HepG2 (cell line): ENCODE measurements around the gene FNDC3B. TPM values are rescaled to one million over a fixed set of nuclear protein-coding genes. Genes with fewer than 3 reads are reported as not detected.

Source experiments
- ARHGAP35 ChIP-seq: sonication (generic); formaldehyde crosslinking; IDR thresholded peaks from 2 replicates; pipeline ENCODE4 v1.9.0; 2022; ENCODE audit warnings: mild to moderate bottlenecking, inconsistent platforms, moderate library complexity, missing genetic modification reagents, borderline replicate concordance
- BHLHE40 ChIP-seq: IDR thresholded peaks from 2 replicates; pipeline ENCODE4 v1.6.1; 2011; ENCODE audit warnings: low read length, improper control_type of control experiment
- KAT2B ChIP-seq: fragments of 150-350 bp; IDR thresholded peaks from 2 replicates; pipeline ENCODE4 v1.6.1; 2014; ENCODE audit warnings: low read depth, low read length, borderline replicate concordance
- MIXL1 ChIP-seq: IDR thresholded peaks from 2 replicates; pipeline ENCODE4 v1.6.1; 2016
- NFE2L1 ChIP-seq: sonication (generic); formaldehyde crosslinking; IDR thresholded peaks from 2 replicates; pipeline ENCODE4 v1.4.0; 2020; ENCODE audit warnings: missing genetic modification reagents, mild to moderate bottlenecking, borderline replicate concordance
- NFIC ChIP-seq: IDR thresholded peaks from 2 replicates; pipeline ENCODE4 v1.6.1; 2012; ENCODE audit warnings: mild to moderate bottlenecking, low read length, inconsistent platforms
- NR3C1 ChIP-seq: sonication (generic); formaldehyde crosslinking; IDR thresholded peaks from 2 replicates; pipeline ENCODE4 v1.4.0; 2020; ENCODE audit warnings: missing genetic modification reagents
- PAX8 ChIP-seq: sonication (generic); formaldehyde crosslinking; IDR thresholded peaks from 2 replicates; pipeline ENCODE4 v1.8.0; 2022; ENCODE audit warnings: mild to moderate bottlenecking, missing genetic modification reagents, borderline replicate concordance
- PHF21A ChIP-seq: sonication (generic); formaldehyde crosslinking; IDR thresholded peaks from 2 replicates; pipeline ENCODE4 v1.5.0; 2020; ENCODE audit warnings: mild to moderate bottlenecking, missing genetic modification reagents
- SPEN ChIP-seq: sonication (generic); formaldehyde crosslinking; IDR thresholded peaks from 2 replicates; pipeline ENCODE4 v1.5.1; 2020; ENCODE audit warnings: low read depth, mild to moderate bottlenecking, missing genetic modification reagents
- TBP ChIP-seq: sonication (generic); formaldehyde crosslinking; IDR thresholded peaks from 2 replicates; pipeline ENCODE4 v1.5.0; 2020; ENCODE audit warnings: missing genetic modification reagents
- ZBTB46 ChIP-seq: sonication (generic); formaldehyde crosslinking; IDR thresholded peaks from 2 replicates; pipeline ENCODE4 v1.4.0; 2020; ENCODE audit warnings: mild to moderate bottlenecking, missing genetic modification reagents, borderline replicate concordance
- ZNF432 ChIP-seq: sonication (generic); formaldehyde crosslinking; IDR thresholded peaks from 2 replicates; pipeline ENCODE4 v1.5.0; 2020; ENCODE audit warnings: missing genetic modification reagents, mild to moderate bottlenecking, borderline replicate concordance
- ZNF546 ChIP-seq: sonication (generic); formaldehyde crosslinking; conservative IDR thresholded peaks from 2 replicates; pipeline ENCODE4 v1.8.1; 2023; ENCODE audit warnings: mild to moderate bottlenecking, missing genetic modification reagents
- ZNF615 ChIP-seq: sonication (generic); formaldehyde crosslinking; IDR thresholded peaks from 2 replicates; pipeline ENCODE4 v1.5.0; 2020; ENCODE audit warnings: mild to moderate bottlenecking, missing genetic modification reagents, borderline replicate concordance
- ZNF720 ChIP-seq: sonication (generic); formaldehyde crosslinking; IDR thresholded peaks from 2 replicates; pipeline ENCODE4 v1.4.0; 2020; ENCODE audit warnings: missing genetic modification reagents
- ZNF800 ChIP-seq: sonication (generic); formaldehyde crosslinking; IDR thresholded peaks from 2 replicates; pipeline ENCODE4 v1.4.0; 2020; ENCODE audit warnings: missing genetic modification reagents
- polyA plus RNA-seq, 8 experiments: library from polyadenylated mRNA; depleted of rRNA in 3 of 8; stranded (reverse) in 7 of 8; unstranded in 1 of 8; fragments of >200 nt; fragmentation: Illumina TruSeq in 4 of 8; extraction: Trizol in 4 of 8; gene quantifications; 2 replicates each; pipeline versions ENCODE4 v1.2.1 to v1.2.3, GENCODE V29; 2011 to 2016; ENCODE audit warnings: low read depth in 4 of 8, missing spikeins in 1 of 8, mixed read lengths in 1 of 8; ENCODE audit not compliant: insufficient read depth in 1 of 8
- total RNA-seq, 5 experiments: library from RNA; depleted of rRNA; stranded (reverse); fragments of >200 nt; fragmentation: Illumina TruSeq; extraction: Trizol; gene quantifications; 2 replicates each; pipeline ENCODE4 v1.2.3, GENCODE V29; 2016; ENCODE audit warnings: low read depth in 1 of 5
- TF ChIP-seq, protein P1 (sequence below): IDR thresholded peaks from 2 replicates; pipeline ENCODE4 v1.6.1; 2012; ENCODE audit warnings: low read length, improper control_type of control experiment
- TF ChIP-seq, protein P2 (sequence below): sonication (generic); formaldehyde crosslinking; IDR thresholded peaks from 2 replicates; pipeline ENCODE4 v1.4.0; 2020; ENCODE audit warnings: mild to moderate bottlenecking, missing genetic modification reagents
- TF ChIP-seq, protein P3 (sequence below): sonication (generic); formaldehyde crosslinking; IDR thresholded peaks from 2 replicates; pipeline ENCODE4 v1.5.1; 2020; ENCODE audit warnings: mild to moderate bottlenecking, missing genetic modification reagents, borderline replicate concordance

Gene FNDC3B
- total and polyA plus RNA-seq, 2 of the 13 experiments (the other 11 are each of a cell fraction or from before 2014, with no cell fraction given): 74.8 to 103 TPM

DNA sequence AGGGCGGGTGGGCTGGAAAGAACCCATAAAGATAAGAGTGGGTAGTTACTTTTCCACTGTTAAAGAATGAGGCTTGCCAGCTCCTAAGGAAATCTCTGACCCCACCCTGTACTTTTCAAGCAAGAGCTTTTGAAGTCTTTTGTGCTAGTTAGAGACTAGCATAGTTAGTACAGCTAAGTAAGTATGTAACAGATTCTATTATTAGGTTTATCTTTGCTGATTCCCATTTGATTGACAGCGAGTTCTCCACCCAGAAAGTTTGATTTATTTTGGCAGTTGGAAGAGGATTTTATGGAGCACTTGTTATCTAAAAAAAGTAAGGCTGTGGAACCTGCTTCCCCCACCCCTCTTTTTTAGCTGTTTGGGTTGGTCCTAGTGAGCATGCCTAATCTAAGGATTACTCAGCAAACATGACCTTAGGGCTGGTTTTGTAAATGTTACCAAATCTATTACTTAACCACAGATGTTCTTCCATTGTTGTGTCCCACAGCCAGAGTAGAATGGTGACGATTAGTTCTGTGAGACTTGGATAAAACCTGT lies 57.6 kb downstream of the FNDC3B start (continued):
- TF ChIP-seq NFE2L1 (no peak), NFIC (peak; percentile 84), ZNF546 (CRISPR knock-in tag) (no peak), MIXL1 (CRISPR knock-in tag) (peak; percentile 41; the same call in 1 of the 2 replicates), ZNF432 (CRISPR knock-in tag) (no peak), ARHGAP35 (CRISPR knock-in tag) (no peak), PHF21A (CRISPR knock-in tag) (peak; percentile 73), SPEN (CRISPR knock-in tag) (no peak), KAT2B (no peak), BHLHE40 (no peak), ZNF615 (CRISPR knock-in tag) (no peak), ZNF800 (0 out of 2 replicates have a peak, but pooled peaks have one; percentile 34), TBP (CRISPR knock-in tag) (no peak), NR3C1 (CRISPR knock-in tag) (no peak), ZNF720 (no peak), PAX8 (CRISPR knock-in tag) (no peak), ZBTB46 (CRISPR knock-in tag) (no peak)
- TF ChIP-seq, protein P1, sequence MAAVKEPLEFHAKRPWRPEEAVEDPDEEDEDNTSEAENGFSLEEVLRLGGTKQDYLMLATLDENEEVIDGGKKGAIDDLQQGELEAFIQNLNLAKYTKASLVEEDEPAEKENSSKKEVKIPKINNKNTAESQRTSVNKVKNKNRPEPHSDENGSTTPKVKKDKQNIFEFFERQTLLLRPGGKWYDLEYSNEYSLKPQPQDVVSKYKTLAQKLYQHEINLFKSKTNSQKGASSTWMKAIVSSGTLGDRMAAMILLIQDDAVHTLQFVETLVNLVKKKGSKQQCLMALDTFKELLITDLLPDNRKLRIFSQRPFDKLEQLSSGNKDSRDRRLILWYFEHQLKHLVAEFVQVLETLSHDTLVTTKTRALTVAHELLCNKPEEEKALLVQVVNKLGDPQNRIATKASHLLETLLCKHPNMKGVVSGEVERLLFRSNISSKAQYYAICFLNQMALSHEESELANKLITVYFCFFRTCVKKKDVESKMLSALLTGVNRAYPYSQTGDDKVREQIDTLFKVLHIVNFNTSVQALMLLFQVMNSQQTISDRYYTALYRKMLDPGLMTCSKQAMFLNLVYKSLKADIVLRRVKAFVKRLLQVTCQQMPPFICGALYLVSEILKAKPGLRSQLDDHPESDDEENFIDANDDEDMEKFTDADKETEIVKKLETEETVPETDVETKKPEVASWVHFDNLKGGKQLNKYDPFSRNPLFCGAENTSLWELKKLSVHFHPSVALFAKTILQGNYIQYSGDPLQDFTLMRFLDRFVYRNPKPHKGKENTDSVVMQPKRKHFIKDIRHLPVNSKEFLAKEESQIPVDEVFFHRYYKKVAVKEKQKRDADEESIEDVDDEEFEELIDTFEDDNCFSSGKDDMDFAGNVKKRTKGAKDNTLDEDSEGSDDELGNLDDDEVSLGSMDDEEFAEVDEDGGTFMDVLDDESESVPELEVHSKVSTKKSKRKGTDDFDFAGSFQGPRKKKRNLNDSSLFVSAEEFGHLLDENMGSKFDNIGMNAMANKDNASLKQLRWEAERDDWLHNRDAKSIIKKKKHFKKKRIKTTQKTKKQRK: no peak
- TF ChIP-seq, protein P2, sequence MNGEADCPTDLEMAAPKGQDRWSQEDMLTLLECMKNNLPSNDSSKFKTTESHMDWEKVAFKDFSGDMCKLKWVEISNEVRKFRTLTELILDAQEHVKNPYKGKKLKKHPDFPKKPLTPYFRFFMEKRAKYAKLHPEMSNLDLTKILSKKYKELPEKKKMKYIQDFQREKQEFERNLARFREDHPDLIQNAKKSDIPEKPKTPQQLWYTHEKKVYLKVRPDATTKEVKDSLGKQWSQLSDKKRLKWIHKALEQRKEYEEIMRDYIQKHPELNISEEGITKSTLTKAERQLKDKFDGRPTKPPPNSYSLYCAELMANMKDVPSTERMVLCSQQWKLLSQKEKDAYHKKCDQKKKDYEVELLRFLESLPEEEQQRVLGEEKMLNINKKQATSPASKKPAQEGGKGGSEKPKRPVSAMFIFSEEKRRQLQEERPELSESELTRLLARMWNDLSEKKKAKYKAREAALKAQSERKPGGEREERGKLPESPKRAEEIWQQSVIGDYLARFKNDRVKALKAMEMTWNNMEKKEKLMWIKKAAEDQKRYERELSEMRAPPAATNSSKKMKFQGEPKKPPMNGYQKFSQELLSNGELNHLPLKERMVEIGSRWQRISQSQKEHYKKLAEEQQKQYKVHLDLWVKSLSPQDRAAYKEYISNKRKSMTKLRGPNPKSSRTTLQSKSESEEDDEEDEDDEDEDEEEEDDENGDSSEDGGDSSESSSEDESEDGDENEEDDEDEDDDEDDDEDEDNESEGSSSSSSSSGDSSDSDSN (CRISPR knock-in tag): no peak
- TF ChIP-seq, protein P3, sequence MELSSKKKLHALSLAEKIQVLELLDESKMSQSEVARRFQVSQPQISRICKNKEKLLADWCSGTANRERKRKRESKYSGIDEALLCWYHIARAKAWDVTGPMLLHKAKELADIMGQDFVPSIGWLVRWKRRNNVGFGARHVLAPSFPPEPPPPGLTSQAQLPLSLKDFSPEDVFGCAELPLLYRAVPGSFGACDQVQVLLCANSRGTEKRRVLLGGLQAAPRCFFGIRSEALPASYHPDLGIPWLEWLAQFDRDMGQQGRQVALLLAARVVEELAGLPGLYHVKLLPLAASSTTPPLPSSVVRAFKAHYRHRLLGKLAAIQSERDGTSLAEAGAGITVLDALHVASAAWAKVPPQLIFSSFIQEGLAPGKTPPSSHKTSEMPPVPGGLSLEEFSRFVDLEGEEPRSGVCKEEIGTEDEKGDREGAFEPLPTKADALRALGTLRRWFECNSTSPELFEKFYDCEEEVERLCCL (CRISPR knock-in tag): no peak
